SK-N-SH (cell line): ENCODE data around the gene SLC22A5. TPM values are rescaled to one million over a fixed set of nuclear protein-coding genes. Genes with fewer than 3 reads are reported as not detected.

Source experiments
- CTCF ChIA-PET: fragments of 300-600, 350-600 bp; formaldehyde crosslinking; extraction: SDS; loops from one replicate; lab custom pipeline; 2021; lab: Yijun Ruan, JAX
- POLR2A ChIA-PET: fragments of 350-600 bp; sonication (Branson Sonifier 250); formaldehyde crosslinking; extraction: SDS; loops from one replicate; lab custom pipeline; 2020; ENCODE audit warnings: antibody characterized with exemption, inconsistent platforms; lab: Yijun Ruan, JAX
- DNase-seq: peaks from one replicate; pipeline ENCODE4 v3.0.0; 2012
- H2AFZ ChIP-seq: fragments of 200-600 bp; sonication (generic); 2 replicates; pipeline ENCODE4 v1.8.1; 2016; ENCODE audit warnings: antibody characterized with exemption, mild to moderate bottlenecking, low read depth
- H3F3A ChIP-seq: fragments of 200-600 bp; sonication (generic); replicated peaks from 2 replicates; pipeline ENCODE3; 2016; ENCODE audit warnings: antibody characterized with exemption, mild to moderate bottlenecking; ENCODE audit not compliant: insufficient read depth
- H3K27ac ChIP-seq, 2 experiments: fragments of 200-500 bp in 1 of 2; fragments of 200-600 bp in 1 of 2; sonication (Bioruptor generic) in 1 of 2; sonication (generic), shearing (Covaris generic) in 1 of 2; 2 replicates each; pipeline versions ENCODE4 v1.5.1 to v1.6.1; 2014 to 2016; ENCODE audit warnings: low read depth in 2 of 2, inconsistent platforms in 1 of 2, low read length in 1 of 2, mild to moderate bottlenecking in 1 of 2, mixed read lengths in 1 of 2
- H3K27me3 ChIP-seq: fragments of 200-600 bp; sonication (generic), shearing (Covaris generic); 2 replicates; pipeline ENCODE4 v1.6.1; 2016; ENCODE audit warnings: mixed run types; ENCODE audit not compliant: insufficient read depth
- H3K36me3 ChIP-seq, 2 experiments: fragments of 200-500 bp in 1 of 2; fragments of 200-600 bp in 1 of 2; sonication (Bioruptor generic) in 1 of 2; sonication (generic) in 1 of 2; replicated peaks in 1 of 2; 2 replicates each; pipeline versions ENCODE3 to v1.5.1; 2014 to 2016; ENCODE audit warnings: low read length in 1 of 2, mild to moderate bottlenecking in 1 of 2; ENCODE audit not compliant: insufficient read depth in 2 of 2, control insufficient read depth in 1 of 2
- H3K4me1 ChIP-seq, 2 experiments: fragments of 200-500 bp in 1 of 2; fragments of 200-600 bp in 1 of 2; sonication (Bioruptor generic) in 1 of 2; sonication (generic), shearing (Covaris generic) in 1 of 2; 2 replicates each; pipeline versions ENCODE4 v1.5.1 to v1.6.1; 2014 to 2016; ENCODE audit warnings: low read depth in 1 of 2, low read length in 1 of 2, mixed run types in 1 of 2; ENCODE audit not compliant: insufficient read depth in 2 of 2, control insufficient read depth in 1 of 2
- H3K4me2 ChIP-seq: fragments of 200-600 bp; sonication (generic), shearing (Covaris generic); 2 replicates; pipeline ENCODE4 v1.6.1; 2017; ENCODE audit warnings: mixed run types
- H3K4me3 ChIP-seq, 2 experiments: fragments of 200-500 bp in 1 of 2; fragments of 200-600 bp in 1 of 2; sonication (Bioruptor generic) in 1 of 2; sonication (generic), shearing (Covaris generic) in 1 of 2; 2 replicates each; pipeline versions ENCODE4 v1.5.1 to v1.8.1; 2014 to 2016; ENCODE audit warnings: low read depth in 2 of 2, inconsistent platforms in 1 of 2, low read length in 1 of 2, mild to moderate bottlenecking in 1 of 2, mixed read lengths in 1 of 2, moderate library complexity in 1 of 2
- H3K79me2 ChIP-seq: fragments of 200-600 bp; sonication (generic); 2 replicates; pipeline ENCODE4 v1.8.1; 2017; ENCODE audit warnings: mild to moderate bottlenecking; ENCODE audit not compliant: insufficient read depth
- H3K9ac ChIP-seq: fragments of 200-600 bp; sonication (generic); 2 replicates; pipeline ENCODE4 v1.6.1; 2017; ENCODE audit warnings: mixed run types
- H3K9me2 ChIP-seq: fragments of 200-600 bp; sonication (generic); 2 replicates; pipeline ENCODE4 v1.6.1; 2017; ENCODE audit warnings: mixed run types
- H3K9me3 ChIP-seq: fragments of 200-600 bp; sonication (generic); 2 replicates; pipeline ENCODE4 v1.6.1; 2017; ENCODE audit warnings: mixed run types, mild to moderate bottlenecking, moderate library complexity
- H4K20me1 ChIP-seq: fragments of 200-600 bp; sonication (generic); 2 replicates; pipeline ENCODE4 v1.6.1; 2017; ENCODE audit warnings: mild to moderate bottlenecking, mixed run types; ENCODE audit not compliant: insufficient read depth
- ELF1 ChIP-seq: IDR thresholded peaks from 2 replicates; pipeline ENCODE4 v1.4.0; 2012
- EZH2phosphoT487 ChIP-seq: fragments of 200-600 bp; sonication (generic); IDR thresholded peaks from 2 replicates; pipeline ENCODE4 v1.6.1; 2017; ENCODE audit warnings: low read depth, mixed run types, mild to moderate bottlenecking, antibody characterized with exemption, moderate library complexity, borderline replicate concordance
- FOXJ3 ChIP-seq: sonication (generic); formaldehyde crosslinking; IDR thresholded peaks from 2 replicates; pipeline ENCODE4 v1.5.1; 2020; ENCODE audit warnings: mild to moderate bottlenecking, missing genetic modification reagents
- FOXM1 ChIP-seq: IDR thresholded peaks from 2 replicates; pipeline ENCODE4 v1.4.0; 2012; ENCODE audit warnings: low read depth, mild to moderate bottlenecking
- GABPA ChIP-seq: IDR thresholded peaks from 2 replicates; pipeline ENCODE4 v1.4.0; 2012; ENCODE audit warnings: low read depth, mild to moderate bottlenecking
- MXI1 ChIP-seq: IDR thresholded peaks from 2 replicates; pipeline ENCODE4 v1.6.1; 2012; ENCODE audit warnings: mild to moderate bottlenecking, low read depth, low read length, improper control_type of control experiment
- NRF1 ChIP-seq: IDR thresholded peaks from 2 replicates; pipeline ENCODE4 v1.6.1; 2012; ENCODE audit warnings: low read depth, mild to moderate bottlenecking, low read length
- POLR2AphosphoS5 ChIP-seq: IDR thresholded peaks from 2 replicates; pipeline ENCODE4 v1.6.1; 2012; ENCODE audit warnings: low read depth, low read length
- RAD21 ChIP-seq: IDR thresholded peaks from 2 replicates; pipeline ENCODE4 v1.6.1; 2012; ENCODE audit warnings: mild to moderate bottlenecking, low read length
- RCOR1 ChIP-seq: fragments of 150-350 bp; IDR thresholded peaks from 2 replicates; pipeline ENCODE4 v1.6.1; 2017; ENCODE audit warnings: antibody characterized with exemption, low read length
- RFX5 ChIP-seq: IDR thresholded peaks from 2 replicates; pipeline ENCODE4 v1.6.1; 2012; ENCODE audit warnings: mild to moderate bottlenecking, improper control_type of control experiment, low read length
- TAF1 ChIP-seq: IDR thresholded peaks from 2 replicates; pipeline ENCODE4 v1.6.1; 2012; ENCODE audit warnings: low read depth, mild to moderate bottlenecking, low read length, moderate library complexity, borderline replicate concordance
- TCF12 ChIP-seq: IDR thresholded peaks from 2 replicates; pipeline ENCODE4 v1.4.0; 2012
- TEAD4 ChIP-seq: IDR thresholded peaks from 2 replicates; pipeline ENCODE4 v1.4.0; 2012; ENCODE audit warnings: mild to moderate bottlenecking, borderline replicate concordance; ENCODE audit not compliant: insufficient read depth
- WGBS: methylation state at CpG from one replicate; pipeline ENCODE4 v1.1.6; 2017; ENCODE audit warnings: low lambda C conversion rate; 5-methylcytosine and 5-hydroxymethylcytosine counted together
- polyA plus RNA-seq, 3 experiments: library from polyadenylated mRNA; depleted of rRNA; stranded (reverse); fragments of >200 nt; gene quantifications; 2 replicates each; pipeline ENCODE4 v1.2.3, GENCODE V29; 2012
- TF ChIP-seq, protein P1 (sequence below): IDR thresholded peaks from 2 replicates; pipeline ENCODE4 v1.4.0; 2012; ENCODE audit warnings: low read depth
- TF ChIP-seq, protein P2 (sequence below): IDR thresholded peaks from 2 replicates; pipeline ENCODE4 v1.4.0; 2012; ENCODE audit warnings: low read depth, borderline replicate concordance
- TF ChIP-seq, protein P3 (sequence below): IDR thresholded peaks from 2 replicates; pipeline ENCODE4; 2012

The SLC22A5 gene
- polyA plus RNA-seq (2012; rRNA removed): 8.3 and 12.3 TPM in 2 replicates
- polyA plus RNA-seq (2012; cell fraction: cytosol; rRNA removed): 4.2 and 6.6 TPM in 2 replicates
- 25.1 and 38.8 TPM in 2 replicates for polyA plus RNA-seq (2012; cell fraction: nucleus; rRNA removed)

DNA sequence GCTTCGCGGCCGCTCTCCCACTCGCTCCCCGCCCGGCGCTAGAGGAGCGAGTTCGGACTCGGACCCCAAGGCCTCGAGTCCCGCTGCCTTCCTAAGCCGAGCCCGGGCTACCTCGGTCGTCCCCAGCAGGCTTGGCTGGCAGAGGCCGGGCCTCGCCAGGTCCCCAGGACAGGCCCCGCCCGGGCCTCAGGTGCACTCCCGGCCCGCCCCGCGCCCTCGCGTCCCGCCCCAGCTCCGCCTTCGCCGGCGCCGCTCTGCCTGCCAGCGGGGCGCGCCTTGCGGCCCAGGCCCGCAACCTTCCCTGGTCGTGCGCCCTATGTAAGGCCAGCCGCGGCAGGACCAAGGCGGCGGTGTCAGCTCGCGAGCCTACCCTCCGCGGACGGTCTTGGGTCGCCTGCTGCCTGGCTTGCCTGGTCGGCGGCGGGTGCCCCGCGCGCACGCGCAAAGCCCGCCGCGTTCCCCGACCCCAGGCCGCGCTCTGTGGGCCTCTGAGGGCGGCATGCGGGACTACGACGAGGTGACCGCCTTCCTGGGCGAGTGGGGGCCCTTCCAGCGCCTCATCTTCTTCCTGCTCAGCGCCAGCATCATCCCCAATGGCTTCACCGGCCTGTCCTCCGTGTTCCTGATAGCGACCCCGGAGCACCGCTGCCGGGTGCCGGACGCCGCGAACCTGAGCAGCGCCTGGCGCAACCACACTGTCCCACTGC is at the start of gene SLC22A5:
Gene SLC22A5, plus strand, starts transcription at position 237 of the 707 bp plus-strand sequence. Its CDS starts 263 bp downstream, at position 500.
- Histone ChIP-seq H2AFZ (peak within 1 kb of the TSS; percentile 94), H3K9ac (peak within 1 kb of the TSS; percentile 77), H3K4me2 (peak within 1 kb of the TSS; percentile 90), H3K9me3 (no peaks in the 10 kb centered on the region), H3K4me1 (peaks cover 9 to 13% of the 10 kb centered on the region in 2 experiments; a peak in 2 of 4 replicates), H3K4me3 (peak within 1 kb of the TSS; percentile 65 to 66), H4K20me1 (no peaks in the 10 kb centered on the region), H3K79me2 (no peaks in the 10 kb centered on the region), H3K9me2 (no peaks in the 10 kb centered on the region), H3K27ac (peak within 1 kb of the TSS in 1 of 2 experiments; percentile 80; a peak in 2 of 4 replicates), H3K27me3 (no peaks in the 10 kb centered on the region), H3K36me3 (no peaks in the 10 kb centered on the region), H3F3A (peaks cover 9% of the 10 kb centered on the region)
- ChIA-PET POLR2A (interaction anchor here (0.6 to 2.2 kb wide), 8 partner anchors 76 to 420 kb away, joined by 3 to 15 read pairs (median 3); partner anchors contain the start of gene SLC22A4), CTCF (interaction anchor here (0.8 to 2.1 kb wide), 7 partner anchors 16 to 132 kb away, joined by 3 to 8 read pairs (median 6); no protein-coding TSS in a partner anchor)
- 0% methylated on average over 13 of the region's 83 CpGs for WGBS
- TF ChIP-seq, protein P1, sequence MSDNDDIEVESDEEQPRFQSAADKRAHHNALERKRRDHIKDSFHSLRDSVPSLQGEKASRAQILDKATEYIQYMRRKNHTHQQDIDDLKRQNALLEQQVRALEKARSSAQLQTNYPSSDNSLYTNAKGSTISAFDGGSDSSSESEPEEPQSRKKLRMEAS: peak; percentile 74; the same call in 1 of the 2 replicates
- no peak for TF ChIP-seq FOXM1
- TF ChIP-seq RAD21: no peak
- peak; percentile 33; the same call in 1 of the 2 replicates for TF ChIP-seq MXI1
- no peak for TF ChIP-seq TCF12
- no peak for TF ChIP-seq GABPA
- TF ChIP-seq NRF1: peak; percentile 77
- peak; percentile 52; the same call in 1 of the 2 replicates for TF ChIP-seq POLR2AphosphoS5
- no peak for TF ChIP-seq RCOR1
- peak; percentile 95 for DNase-seq

DNA sequence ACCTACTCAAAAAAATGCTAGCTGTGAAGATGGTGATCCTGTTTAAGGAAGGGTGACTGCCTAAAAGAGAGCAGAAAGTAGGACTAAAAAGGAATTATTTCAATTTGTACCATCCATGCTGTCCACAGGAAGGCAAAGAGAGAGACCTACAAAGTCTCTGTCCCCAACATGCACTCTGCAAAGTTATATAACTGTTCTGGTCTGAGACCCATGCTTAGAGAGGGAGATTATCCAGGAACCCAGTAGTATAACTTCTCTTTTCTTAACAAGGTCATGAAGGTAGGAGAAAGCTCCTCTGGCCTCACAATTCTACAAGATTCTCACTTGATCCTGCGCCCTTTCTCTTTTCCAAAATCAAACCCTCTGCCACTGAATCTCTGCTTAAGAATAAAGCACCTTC is 49.5 kb upstream of the SLC22A5 start:
- WGBS: 92% methylated on average over 1 of the region's 1 CpG
- Histone ChIP-seq H3K27ac (no peak overlapping the region), H3K4me2 (no peak overlapping the region), H3K36me3 (peaks cover 0 to 8% of the 10 kb centered on the region in 2 experiments), H3K79me2 (no peaks in the 10 kb centered on the region), H2AFZ (no peak overlapping the region), H4K20me1 (no peaks in the 10 kb centered on the region), H3K27me3 (no peaks in the 10 kb centered on the region), H3F3A (no peaks in the 10 kb centered on the region), H3K4me3 (no peak overlapping the region), H3K9me3 (no peaks in the 10 kb centered on the region), H3K9ac (no peak overlapping the region), H3K9me2 (no peaks in the 10 kb centered on the region), H3K4me1 (peaks cover 0 to 5% of the 10 kb centered on the region in 2 experiments; a peak in 2 of 4 replicates)
- POLR2A ChIA-PET: no interaction called here
- no peak for DNase-seq
- CTCF ChIA-PET: no interaction called here
- TF ChIP-seq, protein P2, sequence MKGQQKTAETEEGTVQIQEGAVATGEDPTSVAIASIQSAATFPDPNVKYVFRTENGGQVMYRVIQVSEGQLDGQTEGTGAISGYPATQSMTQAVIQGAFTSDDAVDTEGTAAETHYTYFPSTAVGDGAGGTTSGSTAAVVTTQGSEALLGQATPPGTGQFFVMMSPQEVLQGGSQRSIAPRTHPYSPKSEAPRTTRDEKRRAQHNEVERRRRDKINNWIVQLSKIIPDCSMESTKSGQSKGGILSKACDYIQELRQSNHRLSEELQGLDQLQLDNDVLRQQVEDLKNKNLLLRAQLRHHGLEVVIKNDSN: no peak
- TF ChIP-seq TCF12 (no peak), FOXJ3 (CRISPR knock-in tag) (no peak), ELF1 (no peak), RCOR1 (no peak), TAF1 (no peak), EZH2phosphoT487 (no peak), RFX5 (no peak), TEAD4 (no peak)
- TF ChIP-seq, protein P1: no peak
- TF ChIP-seq, protein P3, sequence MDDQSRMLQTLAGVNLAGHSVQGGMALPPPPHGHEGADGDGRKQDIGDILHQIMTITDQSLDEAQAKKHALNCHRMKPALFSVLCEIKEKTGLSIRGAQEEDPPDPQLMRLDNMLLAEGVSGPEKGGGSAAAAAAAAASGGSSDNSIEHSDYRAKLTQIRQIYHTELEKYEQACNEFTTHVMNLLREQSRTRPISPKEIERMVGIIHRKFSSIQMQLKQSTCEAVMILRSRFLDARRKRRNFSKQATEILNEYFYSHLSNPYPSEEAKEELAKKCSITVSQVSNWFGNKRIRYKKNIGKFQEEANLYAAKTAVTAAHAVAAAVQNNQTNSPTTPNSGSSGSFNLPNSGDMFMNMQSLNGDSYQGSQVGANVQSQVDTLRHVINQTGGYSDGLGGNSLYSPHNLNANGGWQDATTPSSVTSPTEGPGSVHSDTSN: no peak
